ENCODE results near the gene ANGPTL7.

Gene ANGPTL7

DNA sequence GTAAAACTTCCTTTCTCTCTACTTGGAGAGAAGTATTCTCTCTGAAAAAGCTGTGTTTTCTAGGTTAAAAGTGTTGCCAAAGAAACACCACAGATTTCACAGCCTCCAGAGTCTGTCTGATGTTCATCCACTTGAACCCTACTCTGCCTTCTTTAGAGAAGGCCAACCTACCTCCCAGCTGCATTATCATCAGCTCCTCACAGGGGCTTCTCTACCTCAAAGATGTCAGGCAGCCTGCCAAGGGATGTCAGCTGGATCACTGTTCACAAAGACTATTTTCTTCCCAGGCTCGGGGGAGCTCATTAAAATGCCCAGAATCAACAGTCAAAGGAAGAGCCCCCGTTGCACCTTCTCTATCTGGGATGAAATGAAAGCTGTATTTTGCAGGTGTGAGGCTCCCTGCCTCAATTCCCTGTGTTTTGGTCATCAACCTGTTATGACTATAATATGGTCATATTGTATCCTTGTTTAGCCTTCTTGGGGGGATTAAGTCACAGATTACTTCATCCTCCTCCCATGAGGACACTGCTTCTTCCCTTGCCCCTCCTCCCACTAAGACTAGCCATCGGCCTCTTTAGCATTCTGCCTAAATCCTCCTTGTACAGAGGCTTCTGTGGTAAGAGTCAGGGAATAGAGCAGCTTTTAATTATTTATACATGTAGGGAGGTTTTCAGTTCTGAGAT, 25.7 kb downstream of the ANGPTL7 start:
- DNase-seq (ENCODE audit: low read depth): no peak
- H3K4me3 ChIP-seq (ENCODE audit: low read depth, low read length): no peak overlapping the region
- no peak for TF ChIP-seq CTCF (IDR thresholded peaks at IDR 0.05; ENCODE audit: insufficient read depth, low read depth, low read length, missing control alignments)

GRCh38 chr1:11215381-11216005, 26.3 kb downstream of the ANGPTL7 start:
- no peak for DNase-seq (ENCODE audit: low read depth)
- no peak for TF ChIP-seq CTCF (IDR thresholded peaks at IDR 0.05; ENCODE audit: insufficient read depth, low read depth, low read length, missing control alignments)
- H3K4me3 ChIP-seq (ENCODE audit: low read depth, low read length): no peak overlapping the region

GRCh38 chr1:11216074-11216473, 26.9 kb downstream of the ANGPTL7 start:
- no peak for DNase-seq (ENCODE audit: low read depth)
- no peak for TF ChIP-seq CTCF (IDR thresholded peaks at IDR 0.05; ENCODE audit: insufficient read depth, low read depth, low read length, missing control alignments)
- no peak overlapping the region for H3K4me3 ChIP-seq (ENCODE audit: low read depth, low read length)

GRCh38 chr1:11227106-11228077, 38.2 kb downstream of the ANGPTL7 start:
- H3K4me3 ChIP-seq (ENCODE audit: low read depth, low read length): no peak overlapping the region
- peak; percentile 47 for DNase-seq (ENCODE audit: low read depth)
- TF ChIP-seq CTCF (IDR thresholded peaks at IDR 0.05; ENCODE audit: insufficient read depth, low read depth, low read length, missing control alignments): no peak

- no peak for TF ChIP-seq CTCF (IDR thresholded peaks at IDR 0.05; ENCODE audit: insufficient read depth, low read depth, low read length, missing control alignments)
- DNase-seq (ENCODE audit: low read depth): no peak
- no peak overlapping the region for H3K4me3 ChIP-seq (ENCODE audit: low read depth, low read length)
Measured at GRCh38 chr1:11229203-11229602, 40.0 kb downstream of the ANGPTL7 start.

- no peak for TF ChIP-seq CTCF (IDR thresholded peaks at IDR 0.05; ENCODE audit: insufficient read depth, low read depth, low read length, missing control alignments)
- DNase-seq (ENCODE audit: low read depth): no peak
- no peak overlapping the region for H3K4me3 ChIP-seq (ENCODE audit: low read depth, low read length)
Measured at GRCh38 chr1:11233208-11233607, 44.1 kb downstream of the ANGPTL7 start.

All from GM12865 (cell line).